OCI-LY7 (cell line): ENCODE results near the gene SCIMP. TPM values are rescaled to one million over a fixed set of nuclear protein-coding genes. Genes with fewer than 3 reads are reported as not detected.

Experiments
- BruUV-seq: library from RNA; stranded (reverse); fragments of 400-500 nt; replicated peaks from 2 replicates; lab custom pipeline; 2021; lab: Mats Ljungman, UMichigan
- CTCF ChIA-PET: fragments of 300-600 bp; sonication (Branson Sonifier 250); formaldehyde crosslinking; loops from one replicate; lab custom pipeline; 2022; ENCODE audit warnings: antibody characterized with exemption; ENCODE audit not compliant: unreplicated experiment; lab: Charles Lee
- POLR2A ChIA-PET: fragments of 300-600 bp; sonication (Branson Sonifier 250); formaldehyde crosslinking; loops from one replicate; lab custom pipeline; 2022; ENCODE audit warnings: antibody characterized with exemption; lab: Charles Lee
- DNase-seq: peaks from one replicate; pipeline ENCODE4 v3.0.0-alpha.2; 2015; ENCODE audit warnings: low spot score
- H2AFZ ChIP-seq: fragments of 200-600 bp; sonication (generic), shearing (Covaris generic); 2 replicates; pipeline ENCODE4 v1.6.1; 2014; ENCODE audit warnings: mild to moderate bottlenecking, antibody characterized with exemption, low read length, moderate library complexity
- H3K27ac ChIP-seq: fragments of 200-600 bp; sonication (generic); 2 replicates; pipeline ENCODE4 v1.5.1; 2014; ENCODE audit warnings: mixed run types, low read depth, mild to moderate bottlenecking, moderate library complexity, low read length, inconsistent platforms; ENCODE audit not compliant: poor library complexity, severe bottlenecking
- H3K36me3 ChIP-seq: fragments of 200-600 bp; sonication (generic); 2 replicates; pipeline ENCODE4 v1.6.1; 2014; ENCODE audit warnings: mild to moderate bottlenecking, antibody characterized with exemption, low read length, moderate library complexity, mixed read lengths; ENCODE audit not compliant: insufficient read depth
- H3K4me1 ChIP-seq: fragments of 200-600 bp; sonication (generic); 2 replicates; pipeline ENCODE4 v1.5.1; 2014; ENCODE audit warnings: mild to moderate bottlenecking, low read length; ENCODE audit not compliant: insufficient read depth, poor library complexity, severe bottlenecking
- H3K4me2 ChIP-seq: fragments of 200-600 bp; sonication (generic); 2 replicates; pipeline ENCODE4 v1.6.1; 2014; ENCODE audit warnings: mild to moderate bottlenecking, low read length
- H3K4me3 ChIP-seq: fragments of 200-600 bp; sonication (generic); 2 replicates; pipeline ENCODE4 v1.5.1; 2014; ENCODE audit warnings: mild to moderate bottlenecking, low read depth, low read length; ENCODE audit not compliant: poor library complexity, severe bottlenecking
- H3K79me2 ChIP-seq: fragments of 200-600 bp; sonication (generic); 2 replicates; pipeline ENCODE4 v1.6.1; 2016; ENCODE audit warnings: low read depth, mild to moderate bottlenecking, low read length, moderate library complexity, mixed read lengths; ENCODE audit not compliant: insufficient read depth
- H3K9me2 ChIP-seq: fragments of 200-600 bp; sonication (generic); 2 replicates; pipeline ENCODE4 v1.6.1; 2016; ENCODE audit warnings: mild to moderate bottlenecking, low read length, mixed read lengths; ENCODE audit not compliant: insufficient read depth
- H3K9me3 ChIP-seq: fragments of 200-600 bp; sonication (generic); 2 replicates; pipeline ENCODE4 v1.6.1; 2014; ENCODE audit warnings: mild to moderate bottlenecking, mixed run types, low read length, mixed read lengths
- H4K20me1 ChIP-seq: fragments of 200-600 bp; sonication (generic); 2 replicates; pipeline ENCODE4 v1.6.1; 2014; ENCODE audit warnings: mild to moderate bottlenecking, antibody characterized with exemption, low read length, moderate library complexity, mixed read lengths; ENCODE audit not compliant: insufficient read depth
- EZH2phosphoT487 ChIP-seq: fragments of 200-600 bp; sonication (generic); IDR thresholded peaks from 2 replicates; pipeline ENCODE4 v1.6.1; 2018; ENCODE audit warnings: low read depth, borderline replicate concordance, mild to moderate bottlenecking, mixed run types, antibody characterized with exemption, low read length, moderate library complexity, mixed read lengths
- intact Hi-C: fragments of 100-400 bp; cut with micrococcal nuclease; formaldehyde crosslinking; loops from one replicate; pipeline ENCODE4 v1.10.0; 2022; ENCODE audit not compliant: unreplicated experiment
- total RNA-seq, 2 experiments: library from RNA; depleted of rRNA in 1 of 2; stranded (reverse); fragments of >200 nt in 1 of 2; shearing (Covaris generic) in 1 of 2; gene quantifications; 2 replicates each; pipeline ENCODE4 v1.2.3, GENCODE V29; 2014 to 2022
- TF ChIP-seq, protein P1 (sequence below): fragments of 200-600 bp; sonication (generic); conservative IDR thresholded peaks from 2 replicates; pipeline ENCODE4 v1.5.1; 2014; ENCODE audit warnings: mild to moderate bottlenecking, antibody characterized with exemption, low read length, moderate library complexity, mixed read lengths

SCIMP gene
- total RNA-seq, 2 experiments from 2014 or later = 0.27 to 0.88 TPM

DNA sequence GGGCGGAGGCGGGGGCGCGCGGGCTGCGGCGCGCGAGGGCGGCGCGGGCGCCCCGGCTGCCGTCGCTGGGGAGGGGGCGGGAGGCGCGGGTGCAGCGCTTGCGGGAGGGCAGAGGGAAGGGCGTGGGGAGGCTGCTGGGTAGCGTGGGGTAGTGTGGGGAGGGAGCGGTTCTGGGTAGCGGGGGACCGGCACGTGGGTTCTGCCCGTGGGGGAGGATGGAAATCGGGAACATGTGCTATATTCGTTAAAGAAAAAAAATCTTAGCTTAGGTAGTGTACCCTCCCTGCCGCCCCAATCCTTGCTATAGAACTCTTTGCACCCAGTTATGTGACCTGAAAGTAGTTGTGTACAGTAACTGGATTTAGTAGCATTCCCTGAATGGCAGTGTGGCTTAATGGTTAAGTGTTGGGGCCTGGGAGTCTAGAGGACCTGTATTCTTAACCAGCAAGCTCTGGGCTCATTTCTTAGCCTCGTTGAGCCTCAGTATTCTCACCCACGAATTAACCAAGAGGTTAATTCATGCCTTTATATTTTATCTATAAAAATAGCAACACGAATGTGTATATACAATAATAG, 48.1 kb upstream of the SCIMP start:
- peak; percentile 35 for DNase-seq
- Histone ChIP-seq H3K27ac (peak overlapping the region; percentile 38), H3K4me2 (peak overlapping the region; percentile 81), H3K4me3 (peak overlapping the region; percentile 74), H4K20me1 (peaks cover 16% of the 10 kb centered on the region; the same call in 1 of the 2 replicates), H3K79me2 (peaks cover 49% of the 10 kb centered on the region), H3K36me3 (peaks cover 21% of the 10 kb centered on the region), H2AFZ (no peak overlapping the region), H3K9me2 (no peaks in the 10 kb centered on the region), H3K4me1 (peaks cover 40% of the 10 kb centered on the region), H3K9me3 (no peaks in the 10 kb centered on the region)
- BruUV-seq = no TSS peak
- TF ChIP-seq, protein P1, sequence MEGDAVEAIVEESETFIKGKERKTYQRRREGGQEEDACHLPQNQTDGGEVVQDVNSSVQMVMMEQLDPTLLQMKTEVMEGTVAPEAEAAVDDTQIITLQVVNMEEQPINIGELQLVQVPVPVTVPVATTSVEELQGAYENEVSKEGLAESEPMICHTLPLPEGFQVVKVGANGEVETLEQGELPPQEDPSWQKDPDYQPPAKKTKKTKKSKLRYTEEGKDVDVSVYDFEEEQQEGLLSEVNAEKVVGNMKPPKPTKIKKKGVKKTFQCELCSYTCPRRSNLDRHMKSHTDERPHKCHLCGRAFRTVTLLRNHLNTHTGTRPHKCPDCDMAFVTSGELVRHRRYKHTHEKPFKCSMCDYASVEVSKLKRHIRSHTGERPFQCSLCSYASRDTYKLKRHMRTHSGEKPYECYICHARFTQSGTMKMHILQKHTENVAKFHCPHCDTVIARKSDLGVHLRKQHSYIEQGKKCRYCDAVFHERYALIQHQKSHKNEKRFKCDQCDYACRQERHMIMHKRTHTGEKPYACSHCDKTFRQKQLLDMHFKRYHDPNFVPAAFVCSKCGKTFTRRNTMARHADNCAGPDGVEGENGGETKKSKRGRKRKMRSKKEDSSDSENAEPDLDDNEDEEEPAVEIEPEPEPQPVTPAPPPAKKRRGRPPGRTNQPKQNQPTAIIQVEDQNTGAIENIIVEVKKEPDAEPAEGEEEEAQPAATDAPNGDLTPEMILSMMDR = no peak
- no peak for TF ChIP-seq EZH2phosphoT487
- intact Hi-C loops = loop anchor here (2.0 kb wide), 1 partner anchor 136 kb away; the partner anchor contains the start of gene NUP88
- CTCF ChIA-PET = no interaction called here
- POLR2A ChIA-PET = interaction anchor here (0.7 kb wide), 1 partner anchor 204 kb away, joined by 3 read pairs; no protein-coding TSS in a partner anchor

GRCh38 chr17:5281814-5282641, 47.4 kb upstream of the SCIMP start, which contains the start of gene RABEP1:
Gene RABEP1, plus strand, starts transcription at chr17:5282284. Its CDS starts 203 bp downstream, at chr17:5282487.
- Histone ChIP-seq H3K79me2 (peaks cover 44% of the 10 kb centered on the region), H3K4me2 (peak within 1 kb of the TSS; percentile 81), H3K4me3 (peak within 1 kb of the TSS; percentile 74), H3K4me1 (peaks cover 40% of the 10 kb centered on the region), H4K20me1 (peaks cover 16% of the 10 kb centered on the region; the same call in 1 of the 2 replicates), H3K9me2 (no peaks in the 10 kb centered on the region), H3K27ac (peak within 1 kb of the TSS; percentile 50), H3K9me3 (no peaks in the 10 kb centered on the region), H3K36me3 (peaks cover 19% of the 10 kb centered on the region), H2AFZ (peak within 1 kb of the TSS; percentile 90)
- BruUV-seq = no TSS peak
- ChIA-PET CTCF (no interaction called here), POLR2A (interaction anchor here (0.7 kb wide), 1 partner anchor 95 kb away, joined by 3 read pairs; no protein-coding TSS in a partner anchor)
- TF ChIP-seq, protein P1 = peak; percentile 20; the same call in 1 of the 2 replicates
- TF ChIP-seq EZH2phosphoT487 = no peak
- intact Hi-C loops = loop anchor here (2.0 kb wide), 1 partner anchor 137 kb away; the partner anchor contains the start of gene NUP88
- peak; percentile 95 for DNase-seq
